Epithelial cell of proximal tubule (primary cell): ENCODE results near the gene ZNF407. TPM values are rescaled to one million over a fixed set of nuclear protein-coding genes. Genes with fewer than 3 reads are reported as not detected.
"Not testable (repeated sequence)": the region's sequence is repeated elsewhere in the genome, so short reads cannot be mapped to it uniquely, and the experiment has no call there.

Experiments used
- DNase-seq: peaks from one replicate; pipeline ENCODE4 v3.0.0-alpha.2; 2011; ENCODE audit warnings: low read depth
- H3K4me3 ChIP-seq: 2 replicates; pipeline ENCODE4 v1.5.1; 2011; ENCODE audit warnings: low read depth, mild to moderate bottlenecking, low read length
- total RNA-seq: library from RNA; depleted of rRNA; stranded (reverse); fragments of >200 nt; gene quantifications from 2 replicates; pipeline ENCODE4 v1.2.3, GENCODE V29; 2015
- TF ChIP-seq, protein P1 (sequence below): conservative IDR thresholded peaks from 2 replicates; pipeline ENCODE4 v1.5.1; 2012; ENCODE audit warnings: low read depth, mild to moderate bottlenecking, low read length

Gene ZNF407
- total RNA-seq, 1 donor from 2014 or later: 3.0 TPM

DNA sequence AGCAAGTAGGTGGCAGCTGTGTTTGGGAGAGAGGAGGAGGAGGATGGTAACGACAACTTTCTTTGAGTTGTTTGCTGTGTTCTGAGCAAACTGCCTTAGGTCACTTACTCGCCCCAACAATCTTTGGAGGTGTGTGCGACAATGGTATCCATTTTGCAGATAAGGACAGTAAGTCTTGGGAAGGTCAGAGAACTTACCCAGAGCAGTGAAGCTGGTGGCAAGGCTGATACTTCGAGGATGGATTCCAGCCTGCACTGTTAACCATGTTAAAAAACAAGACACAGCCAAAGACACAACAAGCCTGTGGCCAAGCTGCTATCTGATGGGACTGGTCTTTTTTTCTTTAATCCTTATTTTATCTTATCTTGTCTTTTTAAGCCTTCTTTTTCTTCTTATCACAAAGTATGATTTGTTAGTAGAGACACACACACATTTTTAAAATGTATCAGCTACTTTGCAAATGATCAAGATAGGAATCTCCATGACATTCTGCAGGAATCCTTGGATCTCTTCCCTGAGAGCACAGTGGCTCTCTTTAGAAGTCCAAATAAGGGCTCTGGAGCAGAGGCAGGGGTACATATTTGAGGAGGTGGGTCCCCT, 35.4 kb upstream of the ZNF407 start:
- no peak for DNase-seq
- no peak overlapping the region for H3K4me3 ChIP-seq
- TF ChIP-seq, protein P1, sequence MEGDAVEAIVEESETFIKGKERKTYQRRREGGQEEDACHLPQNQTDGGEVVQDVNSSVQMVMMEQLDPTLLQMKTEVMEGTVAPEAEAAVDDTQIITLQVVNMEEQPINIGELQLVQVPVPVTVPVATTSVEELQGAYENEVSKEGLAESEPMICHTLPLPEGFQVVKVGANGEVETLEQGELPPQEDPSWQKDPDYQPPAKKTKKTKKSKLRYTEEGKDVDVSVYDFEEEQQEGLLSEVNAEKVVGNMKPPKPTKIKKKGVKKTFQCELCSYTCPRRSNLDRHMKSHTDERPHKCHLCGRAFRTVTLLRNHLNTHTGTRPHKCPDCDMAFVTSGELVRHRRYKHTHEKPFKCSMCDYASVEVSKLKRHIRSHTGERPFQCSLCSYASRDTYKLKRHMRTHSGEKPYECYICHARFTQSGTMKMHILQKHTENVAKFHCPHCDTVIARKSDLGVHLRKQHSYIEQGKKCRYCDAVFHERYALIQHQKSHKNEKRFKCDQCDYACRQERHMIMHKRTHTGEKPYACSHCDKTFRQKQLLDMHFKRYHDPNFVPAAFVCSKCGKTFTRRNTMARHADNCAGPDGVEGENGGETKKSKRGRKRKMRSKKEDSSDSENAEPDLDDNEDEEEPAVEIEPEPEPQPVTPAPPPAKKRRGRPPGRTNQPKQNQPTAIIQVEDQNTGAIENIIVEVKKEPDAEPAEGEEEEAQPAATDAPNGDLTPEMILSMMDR: no peak

DNA sequence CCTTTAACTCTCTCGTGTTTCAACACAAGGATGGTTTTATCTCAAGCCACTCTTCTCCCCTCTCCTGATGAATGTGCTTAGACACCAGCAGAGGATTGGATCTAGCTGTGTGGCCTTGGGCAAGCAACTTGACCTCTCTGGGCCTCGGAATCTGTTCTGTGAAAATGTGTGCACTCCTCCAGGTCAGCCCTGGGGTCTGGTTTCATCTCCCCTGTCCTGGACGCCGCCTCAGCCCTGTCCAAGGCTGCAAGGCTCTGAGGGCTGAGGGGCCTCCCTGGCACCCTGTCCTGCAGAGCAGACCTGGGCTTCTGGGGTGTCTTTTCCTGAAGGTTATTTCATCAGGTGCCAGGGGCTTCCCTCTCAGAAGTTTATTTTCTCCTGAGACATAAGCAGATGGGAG, 34.9 kb upstream of the ZNF407 start:
- TF ChIP-seq, protein P1: no peak
- no peak for DNase-seq
- H3K4me3 ChIP-seq: no peak overlapping the region

DNA sequence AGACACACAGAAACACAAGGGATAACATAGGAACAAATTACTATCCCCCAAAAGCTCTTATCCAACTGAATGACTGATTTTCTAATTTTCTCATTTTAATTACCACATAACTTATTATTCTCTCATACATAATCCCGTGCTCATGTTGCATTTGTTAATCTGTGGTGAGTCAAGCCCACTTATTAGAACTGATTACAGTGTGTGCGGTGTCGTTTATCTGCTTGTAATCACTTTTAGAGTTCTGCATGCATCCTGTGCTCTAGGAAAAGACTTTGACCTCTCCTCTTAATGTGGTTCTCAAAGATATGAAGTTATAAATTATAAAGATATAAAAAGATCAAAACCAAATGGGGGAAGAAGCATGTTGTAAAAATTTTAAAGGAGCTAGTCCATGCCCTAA, 33.7 kb upstream of the ZNF407 start:
- DNase-seq: no peak
- TF ChIP-seq, protein P1: no peak
- no peak overlapping the region for H3K4me3 ChIP-seq

DNA sequence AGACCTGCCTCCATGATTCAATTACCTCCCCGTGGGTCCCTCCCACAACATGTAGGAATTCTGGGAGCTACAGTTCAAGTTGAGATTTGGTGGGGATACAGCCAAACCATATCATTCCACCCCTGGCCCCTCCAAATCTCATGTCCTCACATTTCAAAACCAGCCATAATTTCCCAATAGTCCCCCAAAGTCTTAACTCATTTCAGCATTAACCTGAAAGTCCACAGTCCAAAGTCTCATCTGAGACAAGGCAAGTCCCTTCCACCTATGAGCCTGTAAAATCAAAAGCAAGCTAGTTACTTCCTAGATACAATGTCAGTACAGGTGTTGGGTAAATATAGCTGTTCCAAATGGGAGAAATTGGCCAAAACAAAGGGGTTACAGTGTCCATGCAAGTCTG, 32.5 kb upstream of the ZNF407 start:
- not testable (repeated sequence) for DNase-seq, H3K4me3 ChIP-seq

DNA sequence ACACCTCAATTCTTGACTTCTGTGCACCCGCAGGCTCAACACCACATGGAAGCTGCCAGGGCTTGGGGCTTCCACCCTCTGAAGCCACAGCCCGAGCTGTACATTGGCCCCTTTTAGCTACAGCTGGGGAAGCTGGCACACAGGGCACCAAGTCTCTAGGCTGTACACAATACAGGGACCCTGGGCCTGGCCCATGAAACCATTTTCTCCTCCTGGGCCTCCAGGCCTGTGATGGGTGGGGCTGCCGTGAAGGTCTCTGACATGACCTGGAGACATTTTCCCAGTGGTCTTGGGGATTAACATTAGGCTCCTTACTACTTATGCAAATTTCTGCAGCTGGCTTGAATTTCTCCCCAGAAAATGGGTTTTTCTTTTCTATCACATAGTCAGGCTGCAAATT, 31.7 kb upstream of the ZNF407 start:
- DNase-seq, H3K4me3 ChIP-seq: not testable (repeated sequence)

DNA sequence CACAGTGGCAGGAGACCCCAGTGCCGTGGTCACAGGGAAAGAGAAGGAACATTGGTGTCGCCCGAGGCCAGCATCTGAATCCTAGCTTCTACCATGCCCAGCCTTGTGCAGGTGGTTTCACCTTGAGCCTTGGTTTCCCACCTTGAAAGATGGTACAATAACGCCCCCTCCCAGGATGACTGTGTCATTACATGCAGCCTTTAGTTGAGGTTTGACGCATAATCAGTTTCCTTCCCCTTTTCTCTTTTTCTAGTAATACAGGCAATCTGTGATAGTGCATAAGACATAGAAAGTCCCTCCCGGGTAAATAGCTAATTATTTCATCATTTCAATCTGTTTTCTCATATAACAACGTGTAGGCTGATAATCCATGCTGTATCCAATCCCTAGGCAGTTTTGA, 29.8 kb upstream of the ZNF407 start:
- H3K4me3 ChIP-seq: no peak overlapping the region
- TF ChIP-seq, protein P1: no peak
- DNase-seq: no peak

DNA sequence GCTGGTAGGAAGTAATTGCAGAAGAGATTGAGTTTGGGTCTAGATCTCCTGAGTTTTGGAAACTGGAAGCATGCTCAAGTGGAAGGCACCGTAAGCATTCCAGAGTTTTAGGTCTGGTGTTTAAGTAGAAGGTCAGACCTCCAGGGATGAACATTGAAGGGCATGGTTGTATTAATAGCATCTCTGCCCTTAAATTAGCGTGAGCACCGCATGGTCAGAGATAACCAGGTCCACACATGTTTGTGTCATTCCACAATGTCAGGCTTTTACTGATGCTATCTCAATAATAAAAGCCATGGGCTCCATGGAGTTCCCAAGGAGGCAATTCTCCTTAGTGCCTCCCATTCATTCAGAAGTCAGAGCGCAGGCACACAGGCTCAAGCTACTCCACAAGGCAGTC, 28.3 kb upstream of the ZNF407 start:
- TF ChIP-seq, protein P1: no peak
- no peak overlapping the region for H3K4me3 ChIP-seq
- DNase-seq: no peak

DNA sequence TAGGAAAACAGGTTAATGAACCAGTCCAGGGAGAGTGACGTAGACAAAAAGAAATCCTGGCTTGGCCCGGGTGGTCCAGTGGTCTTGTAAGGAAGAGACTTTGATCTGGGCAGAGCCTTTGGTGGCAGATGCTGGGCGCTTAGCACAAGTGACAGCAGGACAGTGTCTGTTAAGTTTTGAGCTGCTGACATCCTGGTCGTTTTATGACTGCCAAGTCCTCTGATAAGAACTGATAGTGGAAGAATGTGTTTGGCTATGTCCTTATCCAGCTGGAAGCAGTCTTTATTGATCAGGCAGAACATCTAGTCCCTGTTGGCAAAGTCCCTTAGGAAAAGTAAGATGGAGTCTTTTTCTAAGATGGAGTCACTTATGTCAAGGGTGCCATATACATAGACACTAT, 27.4 kb upstream of the ZNF407 start:
- H3K4me3 ChIP-seq: no peak overlapping the region
- TF ChIP-seq, protein P1: no peak
- DNase-seq: no peak
